ENCODE measurements around the gene SIGLEC5.

- no peak for TF ChIP-seq EP300 (IDR thresholded peaks at IDR 0.05; ENCODE audit: low read depth)
- TF ChIP-seq POLR2A (IDR thresholded peaks at IDR 0.05): no peak
- no peak for TF ChIP-seq CTCF (IDR thresholded peaks at IDR 0.05)
- TF ChIP-seq POLR2AphosphoS5 (IDR thresholded peaks at IDR 0.05): no peak
Observed at GRCh38 chr19:51641648-51642047, 11.4 kb upstream of the SIGLEC5 start.
